RWPE2 (cell line): Measurements from ENCODE around the gene C2orf76.

Source experiments
- ATAC-seq: fragments of 200-7000 bp; cut with Tn5 transposase; 3 replicates; pipeline ENCODE4 v1.9.1; 2021; ENCODE audit warnings: low read depth
- DNase-seq: peaks from one replicate; pipeline ENCODE4 v3.0.0-alpha.2; 2020; ENCODE audit warnings: low spot score
- H3K27ac ChIP-seq: fragments of 450-650 bp; 2 replicates; pipeline ENCODE4 v1.5.1; 2017; ENCODE audit warnings: mild to moderate bottlenecking; ENCODE audit not compliant: poor library complexity, severe bottlenecking
- H3K27me3 ChIP-seq: fragments of 250-450 bp; sonication (Bioruptor Pico); 2 replicates; pipeline ENCODE4 v1.5.1; 2021; ENCODE audit warnings: mild to moderate bottlenecking, moderate library complexity; ENCODE audit not compliant: insufficient read depth, poor library complexity, severe bottlenecking
- H3K36me3 ChIP-seq: fragments of 250-450 bp; sonication (Bioruptor Pico); 2 replicates; pipeline ENCODE4 v1.5.1; 2020; ENCODE audit warnings: low read depth, mild to moderate bottlenecking, moderate library complexity
- H3K4me1 ChIP-seq: fragments of 250-450 bp; sonication (Bioruptor Pico); 2 replicates; pipeline ENCODE4 v1.5.1; 2021; ENCODE audit warnings: mild to moderate bottlenecking, moderate library complexity; ENCODE audit not compliant: insufficient read depth, poor library complexity, severe bottlenecking
- H3K4me3 ChIP-seq: fragments of 250-450 bp; sonication (Bioruptor Pico); 2 replicates; pipeline ENCODE4 v1.5.1; 2021; ENCODE audit warnings: mild to moderate bottlenecking, moderate library complexity; ENCODE audit not compliant: severe bottlenecking
- H3K9me3 ChIP-seq: fragments of 250-450 bp; sonication (Bioruptor Pico); 2 replicates; pipeline ENCODE4 v1.5.1; 2021; ENCODE audit warnings: mild to moderate bottlenecking, moderate library complexity; ENCODE audit not compliant: severe bottlenecking
- CTCF ChIP-seq: fragments of 450-650 bp; IDR thresholded peaks from one replicate; pipeline ENCODE4 v1.5.1; 2017; ENCODE audit warnings: mild to moderate bottlenecking, moderate library complexity; ENCODE audit not compliant: poor library complexity, severe bottlenecking

C2orf76 gene

DNA sequence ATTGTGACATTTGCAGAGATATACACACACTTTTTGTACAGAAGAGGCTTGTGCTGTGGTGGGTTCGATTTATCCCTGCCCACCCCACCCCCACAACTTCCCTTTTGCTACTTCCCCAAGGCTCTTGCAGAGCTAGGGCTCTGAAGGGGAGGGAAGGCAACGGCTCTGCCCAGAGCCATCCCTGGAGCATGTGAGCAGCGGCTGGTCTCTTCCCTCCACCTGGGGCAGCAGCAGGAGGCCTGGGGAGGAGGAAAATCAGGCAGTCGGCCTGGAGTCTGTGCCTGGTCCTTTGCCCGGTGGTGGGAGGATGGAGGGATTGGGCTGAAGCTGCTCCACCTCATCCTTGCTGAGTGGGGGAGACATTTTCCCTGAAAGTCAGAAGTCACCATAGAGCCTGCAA, 103.0 kb downstream of the C2orf76 start:
- TF ChIP-seq CTCF: no peak
- H3K36me3 ChIP-seq: no peaks in the 10 kb centered on the region
- H3K27ac ChIP-seq: no peak overlapping the region
- ATAC-seq: no peak
- H3K4me1 ChIP-seq: no peaks in the 10 kb centered on the region
- no peak for DNase-seq
- no peak overlapping the region for H3K4me3 ChIP-seq
- H3K9me3 ChIP-seq: no peaks in the 10 kb centered on the region
- no peaks in the 10 kb centered on the region for H3K27me3 ChIP-seq

GRCh38 chr2:119263025-119263424, 103.6 kb downstream of the C2orf76 start:
- Histone ChIP-seq H3K4me3 (no peak overlapping the region), H3K27ac (no peak overlapping the region), H3K9me3 (no peaks in the 10 kb centered on the region), H3K27me3 (no peaks in the 10 kb centered on the region), H3K4me1 (no peaks in the 10 kb centered on the region), H3K36me3 (no peaks in the 10 kb centered on the region)
- TF ChIP-seq CTCF: no peak
- DNase-seq (no peak), ATAC-seq (no peak)

DNA sequence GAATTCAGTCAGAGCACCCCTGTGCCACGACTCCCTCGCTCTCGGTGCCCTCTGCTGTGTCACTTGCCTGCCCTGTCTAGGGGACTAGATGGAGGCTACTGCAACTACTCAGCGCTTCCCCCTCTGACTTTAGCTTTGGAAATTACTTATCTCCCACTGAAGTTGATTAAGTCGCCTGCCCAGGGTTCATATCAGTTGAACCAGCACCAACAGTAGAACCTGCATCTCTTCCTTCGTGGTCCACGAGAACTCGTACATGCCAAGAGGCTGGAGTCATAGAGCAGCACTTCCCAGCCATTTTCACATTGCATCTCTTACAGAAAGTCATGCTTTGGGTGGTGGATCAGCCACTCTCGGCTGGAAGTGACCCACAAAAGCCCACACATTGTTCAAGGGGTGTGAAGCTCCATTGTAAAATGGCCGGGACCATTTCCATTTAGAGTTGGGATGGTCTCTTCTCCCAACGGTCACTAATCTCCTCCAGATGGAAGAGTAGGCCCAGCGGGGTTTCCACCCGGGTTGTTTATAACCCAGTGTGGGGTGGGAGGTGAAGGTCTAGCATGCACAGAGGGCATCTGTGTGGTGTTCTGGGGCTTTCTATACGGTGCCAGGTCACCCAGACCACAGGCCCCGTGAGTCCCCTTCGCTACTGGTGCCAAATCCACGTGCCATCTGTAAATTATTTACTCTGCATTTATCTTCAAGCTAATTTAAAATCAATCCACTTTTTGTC, 105.0 kb downstream of the C2orf76 start:
- Histone ChIP-seq H3K9me3 (no peaks in the 10 kb centered on the region), H3K36me3 (no peaks in the 10 kb centered on the region), H3K27me3 (no peaks in the 10 kb centered on the region), H3K4me1 (peaks cover 2% of the 10 kb centered on the region), H3K27ac (no peak overlapping the region), H3K4me3 (no peak overlapping the region)
- no peak for TF ChIP-seq CTCF
- DNase-seq (no peak), ATAC-seq (no peak)

- no peaks in the 10 kb centered on the region for H3K9me3 ChIP-seq
- ATAC-seq (no peak), DNase-seq (no peak)
- no peaks in the 10 kb centered on the region for H3K36me3 ChIP-seq
- no peak for TF ChIP-seq CTCF
- H3K27ac ChIP-seq: no peak overlapping the region
- H3K27me3 ChIP-seq: no peaks in the 10 kb centered on the region
- H3K4me3 ChIP-seq: no peak overlapping the region
- peaks cover 7% of the 10 kb centered on the region for H3K4me1 ChIP-seq
These were observed 105.8 kb downstream of the C2orf76 start for GRCh38 chr2:119260646-119261492.
